Neural cell (in vitro differentiated cells): ENCODE data around the gene CSPG4.

Experiments used
- EP300 ChIP-seq: fragments of 450-650 bp; conservative IDR thresholded peaks from 2 replicates; pipeline ENCODE4 v1.6.1; 2014; ENCODE audit warnings: antibody characterized with exemption, mild to moderate bottlenecking, moderate library complexity; ENCODE audit not compliant: poor library complexity, severe bottlenecking
- EZH2 ChIP-seq: fragments of 200-600, 300-800 bp; shearing (Covaris generic), sonication (generic); IDR thresholded peaks from 2 replicates; pipeline ENCODE4 v1.6.1; 2014; ENCODE audit warnings: antibody characterized with exemption, low read length, borderline replicate concordance, mild to moderate bottlenecking; ENCODE audit not compliant: insufficient read depth, poor library complexity, severe bottlenecking
- POLR2AphosphoS5 ChIP-seq: IDR thresholded peaks from 2 replicates; pipeline ENCODE4 v1.6.1; 2012
- SMC3 ChIP-seq: fragments of 450-650 bp; conservative IDR thresholded peaks from 2 replicates; pipeline ENCODE4 v1.6.1; 2014; ENCODE audit warnings: antibody characterized with exemption, mild to moderate bottlenecking, moderate library complexity; ENCODE audit not compliant: poor library complexity
- TF ChIP-seq, protein P1 (sequence below): fragments of 450-650 bp; IDR thresholded peaks from 2 replicates; pipeline ENCODE4 v1.5.1; 2014; ENCODE audit warnings: antibody characterized with exemption, mild to moderate bottlenecking, moderate library complexity; ENCODE audit not compliant: poor library complexity, severe bottlenecking

DNA sequence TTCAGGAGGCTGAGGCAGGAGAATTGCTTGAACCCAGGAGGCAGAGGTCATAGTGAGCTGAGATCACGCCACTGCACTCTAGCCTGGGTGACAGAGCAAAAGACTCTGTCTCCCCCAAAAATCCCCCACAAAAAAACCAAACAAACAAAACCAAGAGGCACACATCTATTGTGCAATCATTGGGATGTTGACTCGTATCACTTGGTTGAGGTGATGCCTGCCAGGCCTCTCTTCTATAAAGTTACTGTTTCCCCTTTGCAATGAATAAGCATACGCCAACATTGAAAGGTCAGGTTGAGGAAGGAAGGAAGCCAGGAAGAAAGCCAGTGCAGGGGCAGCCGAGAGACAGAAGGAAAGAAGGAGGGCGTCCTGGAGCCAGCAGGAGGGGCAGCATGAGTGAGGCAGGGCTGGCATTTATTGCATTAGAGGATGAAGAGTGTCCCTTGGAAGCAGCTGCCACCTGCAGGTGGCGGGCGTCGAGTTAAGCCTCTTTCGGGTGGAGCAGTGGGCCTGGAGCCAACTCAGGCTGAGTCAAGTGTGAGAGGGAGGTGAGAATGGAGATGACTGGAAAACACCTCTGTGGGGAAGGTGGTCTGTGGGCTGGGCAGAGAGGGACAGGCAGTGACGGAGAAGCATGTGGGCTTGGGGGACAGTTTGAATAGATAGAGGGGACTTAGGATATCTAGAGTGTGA, 8.3 kb upstream of the CSPG4 start:
- TF ChIP-seq, protein P1, sequence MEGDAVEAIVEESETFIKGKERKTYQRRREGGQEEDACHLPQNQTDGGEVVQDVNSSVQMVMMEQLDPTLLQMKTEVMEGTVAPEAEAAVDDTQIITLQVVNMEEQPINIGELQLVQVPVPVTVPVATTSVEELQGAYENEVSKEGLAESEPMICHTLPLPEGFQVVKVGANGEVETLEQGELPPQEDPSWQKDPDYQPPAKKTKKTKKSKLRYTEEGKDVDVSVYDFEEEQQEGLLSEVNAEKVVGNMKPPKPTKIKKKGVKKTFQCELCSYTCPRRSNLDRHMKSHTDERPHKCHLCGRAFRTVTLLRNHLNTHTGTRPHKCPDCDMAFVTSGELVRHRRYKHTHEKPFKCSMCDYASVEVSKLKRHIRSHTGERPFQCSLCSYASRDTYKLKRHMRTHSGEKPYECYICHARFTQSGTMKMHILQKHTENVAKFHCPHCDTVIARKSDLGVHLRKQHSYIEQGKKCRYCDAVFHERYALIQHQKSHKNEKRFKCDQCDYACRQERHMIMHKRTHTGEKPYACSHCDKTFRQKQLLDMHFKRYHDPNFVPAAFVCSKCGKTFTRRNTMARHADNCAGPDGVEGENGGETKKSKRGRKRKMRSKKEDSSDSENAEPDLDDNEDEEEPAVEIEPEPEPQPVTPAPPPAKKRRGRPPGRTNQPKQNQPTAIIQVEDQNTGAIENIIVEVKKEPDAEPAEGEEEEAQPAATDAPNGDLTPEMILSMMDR: no peak
- TF ChIP-seq SMC3: no peak
- TF ChIP-seq POLR2AphosphoS5: no peak
- no peak for TF ChIP-seq EZH2
- no peak for TF ChIP-seq EP300
